Prostate gland (tissue), 2 donors: ENCODE measurements around the gene HCFC1R1.

Experiments
- CTCF ChIP-seq, 4 experiments: fragments of 200-600 bp in 2 of 4; fragments of 450-650 bp in 2 of 4; sonication (generic) in 2 of 4; IDR thresholded peaks; 1 replicate in 3 of 4; 2 replicates in 1 of 4; pipeline ENCODE4 v1.5.1; 2016 to 2019; ENCODE audit warnings: antibody characterized with exemption in 4 of 4, mild to moderate bottlenecking in 2 of 4, moderate library complexity in 2 of 4
- POLR2A ChIP-seq: fragments of 450-650 bp; IDR thresholded peaks from one replicate; pipeline ENCODE4 v1.6.1; 2016; ENCODE audit warnings: antibody characterized with exemption, mild to moderate bottlenecking
- POLR2AphosphoS5 ChIP-seq: sonication (generic); formaldehyde crosslinking; IDR thresholded peaks from one replicate; pipeline ENCODE4 v1.6.1; 2017; ENCODE audit warnings: antibody characterized with exemption

DNA sequence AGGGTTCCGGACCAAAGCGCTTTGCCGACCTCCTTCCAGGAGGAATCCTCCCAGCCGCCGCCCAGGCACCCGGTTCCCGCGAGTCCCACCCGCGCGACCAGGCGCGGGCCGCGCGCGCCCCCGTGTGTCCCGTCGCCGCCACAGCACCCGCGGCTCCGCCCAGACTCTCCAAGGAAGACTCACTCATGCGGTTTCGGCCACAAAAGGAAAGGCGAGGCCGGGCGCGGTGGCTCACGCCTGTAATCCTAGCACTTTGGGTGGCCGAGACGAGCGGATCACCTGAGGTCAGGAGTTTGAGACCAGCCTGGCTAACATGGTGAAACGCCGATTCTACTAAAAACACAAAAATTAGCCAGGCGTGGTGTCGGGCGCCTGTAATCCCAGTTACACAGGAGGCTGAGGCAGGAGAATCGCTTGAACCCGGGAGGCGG is 40.0 kb downstream of the HCFC1R1 start:
- TF ChIP-seq CTCF (IDR thresholded peaks at IDR 0.05): peak; percentile 71 to 95 (median 88)
- no peak for TF ChIP-seq POLR2A
- no peak for TF ChIP-seq POLR2AphosphoS5
